Measurements from ENCODE around the gene C3orf49. TPM values are rescaled to one million over a fixed set of nuclear protein-coding genes. Genes with fewer than 3 reads are reported as not detected.

Gene C3orf49
- total RNA-seq, 4 donors from 2014 or later, result not detected

DNA sequence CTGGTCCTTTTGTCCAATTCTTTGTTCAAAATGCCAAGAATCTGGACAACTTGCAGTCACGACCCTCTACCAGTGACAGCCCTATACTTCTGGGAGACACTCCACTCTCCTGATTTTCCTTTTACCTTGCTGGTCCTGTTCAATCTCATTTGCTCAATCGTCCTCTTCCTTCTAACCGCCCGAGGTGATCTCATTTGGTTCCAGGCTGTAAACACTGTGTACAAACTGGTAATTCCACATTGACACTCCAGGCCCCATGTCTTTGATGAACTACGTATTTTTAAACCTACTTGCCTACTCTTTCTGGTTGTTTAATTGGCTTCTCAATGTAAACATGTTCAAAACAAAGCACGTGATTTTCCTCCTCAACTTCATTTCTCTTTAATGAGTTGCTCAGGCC, 23.7 kb upstream of the C3orf49 start:
- H3K27ac ChIP-seq, result no peak overlapping the region
- no peaks in the 10 kb centered on the region for H3K27me3 ChIP-seq
- no peak for DNase-seq
- intact Hi-C loops (cut with DNase I; ENCODE audit: low total_unique reads) (no loop called here), in situ Hi-C loops (cut with MboI; ENCODE audit: low pct_ligation_motif_present in 1 of 4, low pct_unique_long_range_greater_than_20kb in 1 of 4, low sequenced_read_pairs in 3 of 4) (no loop called here)
- no peak for TF ChIP-seq POLR2AphosphoS5 (IDR thresholded peaks at IDR 0.05)
- H3K9me3 ChIP-seq, result no peaks in the 10 kb centered on the region
- H3K36me3 ChIP-seq, result no peaks in the 10 kb centered on the region
- no peak overlapping the region for H3K4me3 ChIP-seq
- WGBS, 2 donors (ENCODE audit: low coverage in 1 of 2), result 42 to 51% methylated on average over 5 to 6 of the region's 6 CpGs
- H3K4me1 ChIP-seq, result no peaks in the 10 kb centered on the region

DNA sequence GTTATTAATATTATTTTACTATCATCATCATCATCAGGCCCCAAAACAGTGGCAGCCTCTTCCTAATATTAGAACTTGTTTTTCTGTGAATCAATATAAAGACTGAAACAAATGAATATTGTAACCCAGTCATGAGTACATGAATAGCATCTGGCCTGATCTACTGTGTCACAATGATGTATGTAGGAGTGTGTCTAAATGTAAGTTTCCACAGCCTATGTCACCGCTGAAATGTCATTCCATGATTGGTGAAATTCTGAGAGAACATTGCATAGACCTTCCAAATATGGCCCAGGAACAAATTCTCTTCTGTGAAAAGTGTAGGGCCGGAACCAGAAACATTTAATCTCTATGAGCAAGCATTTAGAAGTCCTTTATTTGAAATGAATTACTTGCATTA, 20.6 kb upstream of the C3orf49 start:
- DNase-seq, result no peak
- Histone ChIP-seq H3K4me3 (no peak overlapping the region), H3K27me3 (no peaks in the 10 kb centered on the region), H3K36me3 (no peaks in the 10 kb centered on the region), H3K27ac (no peak overlapping the region), H3K4me1 (no peaks in the 10 kb centered on the region), H3K9me3 (no peaks in the 10 kb centered on the region)
- intact Hi-C loops (cut with DNase I; ENCODE audit: low total_unique reads), result no loop called here
- WGBS, 2 donors (ENCODE audit: low coverage in 1 of 2), result 86 to 87% methylated on average over 2 of the region's 2 CpGs
- TF ChIP-seq POLR2AphosphoS5 (IDR thresholded peaks at IDR 0.05), result no peak
- TF ChIP-seq POLR2A (IDR thresholded peaks at IDR 0.05), result no peak
- TF ChIP-seq, protein P1, sequence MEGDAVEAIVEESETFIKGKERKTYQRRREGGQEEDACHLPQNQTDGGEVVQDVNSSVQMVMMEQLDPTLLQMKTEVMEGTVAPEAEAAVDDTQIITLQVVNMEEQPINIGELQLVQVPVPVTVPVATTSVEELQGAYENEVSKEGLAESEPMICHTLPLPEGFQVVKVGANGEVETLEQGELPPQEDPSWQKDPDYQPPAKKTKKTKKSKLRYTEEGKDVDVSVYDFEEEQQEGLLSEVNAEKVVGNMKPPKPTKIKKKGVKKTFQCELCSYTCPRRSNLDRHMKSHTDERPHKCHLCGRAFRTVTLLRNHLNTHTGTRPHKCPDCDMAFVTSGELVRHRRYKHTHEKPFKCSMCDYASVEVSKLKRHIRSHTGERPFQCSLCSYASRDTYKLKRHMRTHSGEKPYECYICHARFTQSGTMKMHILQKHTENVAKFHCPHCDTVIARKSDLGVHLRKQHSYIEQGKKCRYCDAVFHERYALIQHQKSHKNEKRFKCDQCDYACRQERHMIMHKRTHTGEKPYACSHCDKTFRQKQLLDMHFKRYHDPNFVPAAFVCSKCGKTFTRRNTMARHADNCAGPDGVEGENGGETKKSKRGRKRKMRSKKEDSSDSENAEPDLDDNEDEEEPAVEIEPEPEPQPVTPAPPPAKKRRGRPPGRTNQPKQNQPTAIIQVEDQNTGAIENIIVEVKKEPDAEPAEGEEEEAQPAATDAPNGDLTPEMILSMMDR (IDR thresholded peaks at IDR 0.05), result no peak
- TF ChIP-seq EP300 (IDR thresholded peaks at IDR 0.05; ENCODE audit: low read depth), result no peak
- in situ Hi-C loops (cut with MboI; ENCODE audit: low pct_ligation_motif_present in 1 of 4, low pct_unique_long_range_greater_than_20kb in 1 of 4, low sequenced_read_pairs in 3 of 4), result no loop called here

DNA sequence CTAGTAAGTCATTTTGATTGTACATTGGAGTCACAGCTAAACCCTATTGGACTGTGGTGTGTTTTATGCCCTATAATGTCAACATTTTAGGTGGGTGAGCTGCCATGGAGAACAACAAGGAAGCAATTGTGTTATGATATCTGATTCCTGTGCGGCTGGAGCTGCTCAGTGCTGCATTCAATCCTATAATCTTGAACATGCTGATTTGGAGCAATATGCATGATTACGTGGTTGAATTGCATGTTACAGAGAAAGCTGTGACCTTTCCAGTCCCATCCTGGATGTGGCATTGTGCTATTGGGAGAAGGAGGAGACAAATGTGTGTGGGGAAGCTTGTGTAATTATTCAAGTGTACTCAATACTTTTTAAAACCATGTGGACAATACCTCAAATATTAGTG, 20.1 kb upstream of the C3orf49 start:
- DNase-seq, result no peak
- TF ChIP-seq POLR2AphosphoS5 (IDR thresholded peaks at IDR 0.05) (no peak), POLR2A (IDR thresholded peaks at IDR 0.05) (no peak)
- Histone ChIP-seq H3K27me3 (no peaks in the 10 kb centered on the region), H3K4me1 (no peaks in the 10 kb centered on the region), H3K36me3 (no peaks in the 10 kb centered on the region), H3K9me3 (no peaks in the 10 kb centered on the region), H3K27ac (no peak overlapping the region), H3K4me3 (no peak overlapping the region)
- in situ Hi-C loops (cut with MboI; ENCODE audit: low pct_ligation_motif_present in 1 of 4, low pct_unique_long_range_greater_than_20kb in 1 of 4, low sequenced_read_pairs in 3 of 4), result no loop called here
- WGBS, 2 donors (ENCODE audit: low coverage in 1 of 2), result 33 to 54% methylated on average over 2 of the region's 2 CpGs
- intact Hi-C loops (cut with DNase I; ENCODE audit: low total_unique reads), result no loop called here

DNA sequence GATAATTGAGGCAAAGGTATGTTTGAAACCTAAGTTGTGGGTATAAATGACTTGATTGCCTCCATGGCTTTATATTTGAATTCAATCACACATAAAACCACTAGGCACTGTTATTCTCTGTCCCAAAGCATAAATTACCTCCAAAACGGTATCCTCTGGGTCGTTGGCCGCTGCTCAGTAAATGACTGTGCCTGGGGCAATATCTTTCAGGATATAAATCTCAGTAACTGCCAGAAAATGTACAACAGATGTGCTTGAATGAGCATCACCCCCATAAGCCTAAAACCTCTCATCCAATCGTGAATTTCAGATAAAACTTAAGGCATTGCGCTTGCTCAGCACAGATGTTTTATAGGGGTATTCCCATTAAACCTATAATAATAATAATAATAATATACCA, 19.0 kb upstream of the C3orf49 start:
- WGBS, 2 donors (ENCODE audit: low coverage in 1 of 2), result 77 to 81% methylated on average over 5 of the region's 5 CpGs

DNA sequence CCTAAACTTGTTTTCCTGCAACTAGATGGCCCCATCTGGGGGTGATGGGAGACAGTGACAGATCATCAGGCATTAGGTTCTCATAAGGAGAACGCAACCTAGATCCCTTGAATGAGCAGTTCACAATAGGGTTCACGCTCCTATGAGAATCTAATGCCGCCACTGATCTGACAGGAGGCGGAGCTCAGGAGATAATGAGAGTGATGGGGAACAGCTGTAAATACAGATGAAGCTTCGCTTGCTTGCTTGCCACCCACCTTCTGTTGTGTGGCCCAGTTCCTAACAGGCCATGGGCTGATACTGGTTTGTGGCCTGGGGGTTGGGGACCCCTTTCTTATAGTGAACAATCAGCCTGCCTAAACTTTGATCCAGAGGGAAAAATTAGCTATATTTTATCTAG, 15.2 kb upstream of the C3orf49 start:
- no peak overlapping the region for H3K4me3 ChIP-seq
- H3K27ac ChIP-seq, result no peak overlapping the region
- H3K36me3 ChIP-seq, result no peaks in the 10 kb centered on the region
- H3K27me3 ChIP-seq, result no peaks in the 10 kb centered on the region
- WGBS, 2 donors (ENCODE audit: low coverage in 1 of 2), result 83 to 86% methylated on average over 5 of the region's 5 CpGs
- H3K4me1 ChIP-seq, result no peaks in the 10 kb centered on the region
- intact Hi-C loops (cut with DNase I; ENCODE audit: low total_unique reads), result no loop called here
- in situ Hi-C loops (cut with MboI; ENCODE audit: low pct_ligation_motif_present in 1 of 4, low pct_unique_long_range_greater_than_20kb in 1 of 4, low sequenced_read_pairs in 3 of 4), result no loop called here
- DNase-seq, result no peak
- H3K9me3 ChIP-seq, result no peaks in the 10 kb centered on the region
- TF ChIP-seq EP300 (IDR thresholded peaks at IDR 0.05; ENCODE audit: low read depth) (no peak), POLR2AphosphoS5 (IDR thresholded peaks at IDR 0.05) (no peak), POLR2A (IDR thresholded peaks at IDR 0.05) (no peak)

More for the DNA sequence above, 19.0 kb upstream of the C3orf49 start:
- no peak overlapping the region for H3K27ac ChIP-seq
- H3K27me3 ChIP-seq, result no peaks in the 10 kb centered on the region
- TF ChIP-seq EP300 (IDR thresholded peaks at IDR 0.05; ENCODE audit: low read depth), result no peak
- TF ChIP-seq, protein P1 (IDR thresholded peaks at IDR 0.05), result no peak
- no peak for TF ChIP-seq POLR2AphosphoS5 (IDR thresholded peaks at IDR 0.05)
- no peak for TF ChIP-seq POLR2A (IDR thresholded peaks at IDR 0.05)
- H3K4me3 ChIP-seq, result no peak overlapping the region
- intact Hi-C loops (cut with DNase I; ENCODE audit: low total_unique reads) (no loop called here), in situ Hi-C loops (cut with MboI; ENCODE audit: low pct_ligation_motif_present in 1 of 4, low pct_unique_long_range_greater_than_20kb in 1 of 4, low sequenced_read_pairs in 3 of 4) (no loop called here)
- no peaks in the 10 kb centered on the region for H3K4me1 ChIP-seq
- no peaks in the 10 kb centered on the region for H3K9me3 ChIP-seq
- DNase-seq, result no peak
- H3K36me3 ChIP-seq, result no peaks in the 10 kb centered on the region

DNA sequence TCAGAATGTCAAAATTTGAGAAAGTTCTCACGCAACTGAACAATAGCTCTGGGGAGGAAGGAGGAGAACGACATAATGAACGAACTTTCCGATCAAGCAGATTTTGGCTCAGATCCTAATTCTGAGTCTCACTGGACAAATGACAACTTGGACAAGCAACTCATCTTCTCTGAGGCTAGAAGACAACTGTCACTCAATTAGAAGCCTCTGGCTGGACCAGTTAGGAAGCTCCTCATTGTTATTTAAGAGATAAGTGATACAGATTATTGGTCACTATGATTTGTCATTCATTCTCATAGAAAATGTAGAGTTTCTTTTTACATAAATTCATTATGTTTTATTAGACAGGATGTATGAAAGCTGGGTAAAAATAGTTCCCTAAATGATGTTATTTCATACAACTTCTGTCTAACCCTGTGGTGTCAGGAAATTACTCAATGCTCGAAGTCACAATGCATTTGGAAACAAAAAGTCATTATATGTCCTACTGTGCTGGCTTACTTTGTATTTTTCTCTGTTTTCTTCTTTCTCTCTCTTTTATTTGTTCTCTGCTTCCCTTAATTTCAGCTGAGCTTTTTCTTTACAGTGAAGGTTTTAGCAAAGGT, 11.0 kb upstream of the C3orf49 start:
- in situ Hi-C loops (cut with MboI; ENCODE audit: low pct_ligation_motif_present in 1 of 4, low pct_unique_long_range_greater_than_20kb in 1 of 4, low sequenced_read_pairs in 3 of 4), result no loop called here
- TF ChIP-seq, protein P1 (IDR thresholded peaks at IDR 0.05), result no peak
- TF ChIP-seq POLR2A (IDR thresholded peaks at IDR 0.05), result no peak
- TF ChIP-seq EP300 (IDR thresholded peaks at IDR 0.05; ENCODE audit: low read depth), result no peak
- no peak for TF ChIP-seq POLR2AphosphoS5 (IDR thresholded peaks at IDR 0.05)

More for the DNA sequence above, 11.0 kb upstream of the C3orf49 start:
- WGBS, 2 donors (ENCODE audit: low coverage in 1 of 2), result 72 to 83% methylated on average over 5 of the region's 5 CpGs
- DNase-seq, result no peak
- Histone ChIP-seq H3K9me3 (no peaks in the 10 kb centered on the region), H3K4me3 (no peak overlapping the region), H3K27ac (no peak overlapping the region), H3K27me3 (no peaks in the 10 kb centered on the region), H3K4me1 (no peaks in the 10 kb centered on the region), H3K36me3 (no peaks in the 10 kb centered on the region)
- intact Hi-C loops (cut with DNase I; ENCODE audit: low total_unique reads), result no loop called here

Data from transverse colon (tissue), 4 donors.